Suprapubic skin (tissue), 4 donors: ENCODE data around the gene TPPP2. TPM values are rescaled to one million over a fixed set of nuclear protein-coding genes. Genes with fewer than 3 reads are reported as not detected.

Experiments
- DNase-seq, 2 donors: peaks; one replicate each; pipeline ENCODE4 v3.0.0-alpha.2; 2019; ENCODE audit warnings: low spot score in 2 of 2
- H3K27ac ChIP-seq: fragments of 200-600 bp; sonication (generic); one replicate; pipeline ENCODE4 v1.5.1; 2019
- H3K27me3 ChIP-seq: fragments of 200-600 bp; sonication (generic); one replicate; pipeline ENCODE4 v1.5.1; 2019
- H3K36me3 ChIP-seq: fragments of 200-600 bp; sonication (generic); one replicate; pipeline ENCODE4 v1.5.1; 2019
- H3K4me1 ChIP-seq: fragments of 200-600 bp; sonication (generic); one replicate; pipeline ENCODE4 v1.5.1; 2019
- H3K4me3 ChIP-seq: fragments of 200-600 bp; sonication (generic); one replicate; pipeline ENCODE4 v1.5.1; 2019; ENCODE audit warnings: mild to moderate bottlenecking
- H3K9me3 ChIP-seq: fragments of 200-600 bp; sonication (generic); one replicate; pipeline ENCODE4 v1.5.1; 2019
- EP300 ChIP-seq: sonication (generic); formaldehyde crosslinking; IDR thresholded peaks from one replicate; pipeline ENCODE4 v1.6.1; 2017; ENCODE audit warnings: antibody characterized with exemption
- POLR2A ChIP-seq, 2 donors: fragments of 450-650 bp; IDR thresholded peaks; one replicate each; pipeline ENCODE4 v1.6.1; 2017; ENCODE audit warnings: antibody characterized with exemption in 2 of 2, mild to moderate bottlenecking in 2 of 2, moderate library complexity in 2 of 2
- POLR2AphosphoS5 ChIP-seq, 3 donors: sonication (generic); formaldehyde crosslinking; IDR thresholded peaks; one replicate each; pipeline ENCODE4 v1.6.1; 2017; ENCODE audit warnings: antibody characterized with exemption in 3 of 3
- WGBS: methylation state at CpG from one replicate; pipeline ENCODE4 v1.1.5; 2018; 5-methylcytosine and 5-hydroxymethylcytosine counted together
- total RNA-seq, 4 donors: library from RNA; depleted of rRNA; stranded (reverse); fragments of >200 nt; gene quantifications; one replicate each; pipeline ENCODE4 v1.1.0, GENCODE V29; 2016
- TF ChIP-seq, protein P1 (sequence below), 2 donors: fragments of 200-600 bp in 1 of 2; fragments of 450-650 bp in 1 of 2; sonication (generic) in 1 of 2; IDR thresholded peaks; one replicate each; pipeline ENCODE4 v1.5.1; 2016 to 2019; ENCODE audit warnings: antibody characterized with exemption in 2 of 2, mild to moderate bottlenecking in 1 of 2, moderate library complexity in 1 of 2

TPPP2 gene
- total RNA-seq, 4 donors from 2014 or later = not detected

DNA sequence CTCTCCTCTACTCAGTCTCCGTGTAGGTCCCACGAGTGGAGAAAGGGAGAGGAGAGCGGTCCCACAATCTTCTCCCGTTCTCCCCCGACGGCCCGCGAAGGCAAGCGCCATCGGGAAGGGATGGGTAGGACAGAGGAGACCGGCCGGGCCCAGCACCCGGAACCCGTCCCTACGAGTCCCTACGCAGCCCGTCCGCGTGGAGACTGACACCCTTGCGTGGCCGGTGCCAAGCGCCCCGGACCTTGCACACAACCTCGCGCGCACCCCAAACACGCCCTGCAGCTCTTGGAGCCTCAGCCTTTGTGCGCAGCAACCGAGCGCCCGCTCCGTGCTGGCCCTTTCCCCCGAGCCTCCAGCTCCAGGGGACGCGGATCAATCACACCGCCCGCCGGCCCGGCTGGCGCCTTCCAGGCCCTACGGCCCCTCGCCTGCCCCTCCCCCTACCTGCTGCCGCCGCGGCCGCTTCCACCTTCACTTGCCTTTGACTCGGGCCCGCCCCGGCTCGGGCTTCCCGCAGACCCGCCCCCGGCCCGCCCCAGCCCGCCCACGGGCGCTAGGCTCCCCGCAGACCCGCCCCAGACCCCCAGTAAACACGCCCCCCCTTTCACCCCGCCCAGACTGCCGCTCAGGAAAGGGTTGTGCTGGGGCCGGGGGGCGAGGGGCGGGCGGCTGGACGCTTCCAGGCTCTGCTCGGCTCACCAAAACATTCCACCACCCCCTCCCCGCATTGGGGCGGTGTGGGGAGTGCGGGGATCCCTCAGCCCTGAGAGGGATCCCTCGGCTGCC is 5.2 kb upstream of the TPPP2 start, which contains the start of gene NDRG2:
Gene NDRG2, minus strand, starts transcription at position 477 of the 786 bp plus-strand sequence. CDS start 1,746 bp downstream, outside the sequence.
- Histone ChIP-seq H3K27ac (peak within 1 kb of the TSS; percentile 94), H3K4me1 (peaks cover 58% of the 10 kb centered on the region), H3K27me3 (no peaks in the 10 kb centered on the region), H3K4me3 (peak within 1 kb of the TSS; percentile 86), H3K9me3 (no peaks in the 10 kb centered on the region), H3K36me3 (peaks cover 20% of the 10 kb centered on the region)
- 1% methylated on average over 18 of the region's 72 CpGs for WGBS
- DNase-seq = peak; percentile 86 to 90
- no peak for TF ChIP-seq POLR2A (IDR thresholded peaks at IDR 0.05)
- TF ChIP-seq, protein P1, sequence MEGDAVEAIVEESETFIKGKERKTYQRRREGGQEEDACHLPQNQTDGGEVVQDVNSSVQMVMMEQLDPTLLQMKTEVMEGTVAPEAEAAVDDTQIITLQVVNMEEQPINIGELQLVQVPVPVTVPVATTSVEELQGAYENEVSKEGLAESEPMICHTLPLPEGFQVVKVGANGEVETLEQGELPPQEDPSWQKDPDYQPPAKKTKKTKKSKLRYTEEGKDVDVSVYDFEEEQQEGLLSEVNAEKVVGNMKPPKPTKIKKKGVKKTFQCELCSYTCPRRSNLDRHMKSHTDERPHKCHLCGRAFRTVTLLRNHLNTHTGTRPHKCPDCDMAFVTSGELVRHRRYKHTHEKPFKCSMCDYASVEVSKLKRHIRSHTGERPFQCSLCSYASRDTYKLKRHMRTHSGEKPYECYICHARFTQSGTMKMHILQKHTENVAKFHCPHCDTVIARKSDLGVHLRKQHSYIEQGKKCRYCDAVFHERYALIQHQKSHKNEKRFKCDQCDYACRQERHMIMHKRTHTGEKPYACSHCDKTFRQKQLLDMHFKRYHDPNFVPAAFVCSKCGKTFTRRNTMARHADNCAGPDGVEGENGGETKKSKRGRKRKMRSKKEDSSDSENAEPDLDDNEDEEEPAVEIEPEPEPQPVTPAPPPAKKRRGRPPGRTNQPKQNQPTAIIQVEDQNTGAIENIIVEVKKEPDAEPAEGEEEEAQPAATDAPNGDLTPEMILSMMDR (IDR thresholded peaks at IDR 0.05) = no peak
- no peak for TF ChIP-seq EP300
- peak in 1 of 3 donors; percentile 19 for TF ChIP-seq POLR2AphosphoS5 (IDR thresholded peaks at IDR 0.05)

DNA sequence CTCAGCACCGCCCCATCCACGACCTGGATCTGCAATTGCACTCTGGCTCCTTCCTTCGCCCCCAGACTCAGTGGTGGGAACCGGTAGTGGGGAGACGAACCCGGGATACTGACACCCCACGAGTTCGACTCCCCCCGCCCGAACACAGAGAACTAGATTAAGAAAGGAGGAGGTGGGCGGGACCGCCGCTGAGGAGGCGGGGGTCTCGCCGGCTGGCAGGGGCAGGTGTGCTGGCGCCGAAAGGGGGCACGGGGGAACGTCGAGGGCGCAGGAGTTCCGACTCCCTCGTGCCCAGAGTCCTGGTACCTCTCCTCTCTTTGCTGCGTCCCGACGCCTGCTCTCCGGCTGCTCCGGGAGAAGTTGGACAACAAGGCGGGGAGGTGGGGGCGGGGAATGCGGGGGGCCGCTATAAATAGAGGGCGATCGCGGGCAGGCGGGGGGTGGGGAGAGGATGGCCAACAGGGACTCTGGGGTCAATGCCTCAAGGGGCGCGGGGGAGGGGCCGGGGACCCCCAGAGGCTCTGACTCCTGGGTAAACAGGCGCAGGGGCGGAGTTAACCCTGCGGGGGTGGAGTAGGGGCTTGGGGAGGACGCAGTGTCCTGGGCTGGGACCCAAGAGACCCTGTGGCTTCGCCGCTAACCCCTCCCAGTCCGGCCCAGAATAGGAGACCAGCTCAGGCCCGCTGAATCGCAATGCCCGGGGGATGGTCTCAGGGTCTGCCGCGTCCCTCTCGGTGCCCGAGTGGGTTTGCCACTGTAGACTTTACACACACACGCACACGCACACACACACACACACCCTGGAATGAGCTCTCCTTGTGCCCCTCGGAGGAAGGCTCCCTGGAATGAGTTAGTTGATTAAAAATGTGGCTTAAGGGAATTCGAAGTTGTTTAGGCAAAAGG is 4.4 kb upstream of the TPPP2 start:
- H3K36me3 ChIP-seq = peaks cover 12% of the 10 kb centered on the region
- 14% methylated on average over 21 of the region's 58 CpGs for WGBS
- no peaks in the 10 kb centered on the region for H3K9me3 ChIP-seq
- no peaks in the 10 kb centered on the region for H3K27me3 ChIP-seq
- H3K4me3 ChIP-seq = peak overlapping the region; percentile 86
- TF ChIP-seq, protein P1 (IDR thresholded peaks at IDR 0.05) = no peak
- TF ChIP-seq EP300 = no peak
- TF ChIP-seq POLR2AphosphoS5 (IDR thresholded peaks at IDR 0.05) = no peak
- TF ChIP-seq POLR2A (IDR thresholded peaks at IDR 0.05) = no peak
- DNase-seq = peak; percentile 84 to 85
- peaks cover 55% of the 10 kb centered on the region for H3K4me1 ChIP-seq
- H3K27ac ChIP-seq = peak overlapping the region; percentile 94

DNA sequence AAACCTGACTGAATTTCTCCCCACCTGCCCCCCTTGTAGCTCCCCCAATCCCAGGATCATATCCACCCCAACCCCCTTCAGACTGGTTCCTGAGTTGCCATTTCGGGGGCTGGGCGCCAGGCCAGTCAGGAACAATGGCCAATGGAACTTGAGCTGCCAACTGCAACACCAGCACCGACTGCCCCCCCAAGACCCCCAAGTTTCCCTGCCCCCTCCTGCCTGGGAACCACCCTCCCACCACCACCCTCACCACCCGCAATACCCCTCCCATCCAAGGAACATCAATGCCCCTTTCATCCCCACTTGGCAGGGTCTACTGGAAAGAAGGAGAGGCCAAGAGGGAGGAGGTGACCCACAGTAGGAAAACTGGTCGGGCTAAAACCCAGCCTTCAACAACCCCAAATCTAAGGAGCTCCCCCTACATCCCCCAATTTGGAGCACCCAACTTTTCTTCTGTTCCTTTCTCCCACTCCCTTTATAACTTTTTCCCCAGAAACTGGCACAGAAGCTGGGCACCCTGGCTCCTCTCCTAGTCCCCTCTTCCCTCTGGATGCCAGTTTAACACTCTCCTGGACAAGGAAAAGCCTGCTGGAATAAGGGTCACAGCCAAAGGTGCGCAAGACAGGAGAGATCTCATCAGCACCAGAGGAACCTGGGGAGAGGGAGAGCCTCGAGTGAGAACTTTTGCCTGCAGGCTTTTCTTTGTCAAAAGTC is 3.6 kb upstream of the TPPP2 start:
- no peaks in the 10 kb centered on the region for H3K27me3 ChIP-seq
- H3K9me3 ChIP-seq = no peaks in the 10 kb centered on the region
- peak overlapping the region; percentile 86 for H3K4me3 ChIP-seq
- DNase-seq = no peak
- 54% methylated on average over 7 of the region's 7 CpGs for WGBS
- H3K36me3 ChIP-seq = peaks cover 4% of the 10 kb centered on the region
- peak overlapping the region; percentile 94 for H3K27ac ChIP-seq
- TF ChIP-seq, protein P1 (IDR thresholded peaks at IDR 0.05) = no peak
- TF ChIP-seq POLR2AphosphoS5 (IDR thresholded peaks at IDR 0.05) = no peak
- no peak for TF ChIP-seq EP300
- no peak for TF ChIP-seq POLR2A (IDR thresholded peaks at IDR 0.05)
- H3K4me1 ChIP-seq = peaks cover 52% of the 10 kb centered on the region

DNA sequence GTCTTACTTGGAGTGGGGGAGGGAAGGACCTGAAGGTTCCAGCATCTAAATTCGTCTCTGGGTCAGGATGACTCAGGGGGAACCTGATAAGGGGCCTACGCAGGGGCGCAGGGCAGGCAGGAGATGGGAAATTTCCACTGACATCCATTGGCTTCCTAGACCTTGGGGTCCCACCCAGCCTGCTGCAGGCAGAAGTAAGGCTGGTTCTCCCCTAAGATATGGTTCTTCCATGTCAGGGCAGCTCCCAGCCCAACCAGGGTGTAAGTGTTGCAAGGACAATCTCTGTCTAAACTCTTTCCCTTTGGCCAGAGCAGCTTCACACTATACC is 3.1 kb upstream of the TPPP2 start:
- Histone ChIP-seq H3K4me1 (peaks cover 47% of the 10 kb centered on the region), H3K9me3 (no peaks in the 10 kb centered on the region), H3K4me3 (no peak overlapping the region), H3K27me3 (no peaks in the 10 kb centered on the region), H3K27ac (peak overlapping the region; percentile 94), H3K36me3 (no peaks in the 10 kb centered on the region)
- TF ChIP-seq, protein P1 (IDR thresholded peaks at IDR 0.05) = no peak
- no peak for TF ChIP-seq POLR2A (IDR thresholded peaks at IDR 0.05)
- 44% methylated on average over 3 of the region's 3 CpGs for whole genome bisulfite sequencing
- DNase-seq = no peak
